ENCODE data around the gene TMEM238.

GRCh38 chr19:55362174-55362989 lies 21.7 kb downstream of the TMEM238 start:
- TF ChIP-seq MXI1 (IDR thresholded peaks at IDR 0.05; ENCODE audit: low read depth, low read length): no peak
- TF ChIP-seq CTCF (IDR thresholded peaks at IDR 0.05 in 2 of 3, conservative IDR thresholded peaks at IDR 0.05 in 1 of 3; ENCODE audit: control insufficient read depth in 2 of 3, extremely low read depth in 1 of 3, insufficient read depth in 1 of 3, low read depth in 3 of 3, low read length in 3 of 3): no peak
- TF ChIP-seq SP1 (IDR thresholded peaks at IDR 0.05; ENCODE audit: low read depth, low read length): no peak
